ENCODE data around the gene ARMC6.

ARMC6 gene

DNA sequence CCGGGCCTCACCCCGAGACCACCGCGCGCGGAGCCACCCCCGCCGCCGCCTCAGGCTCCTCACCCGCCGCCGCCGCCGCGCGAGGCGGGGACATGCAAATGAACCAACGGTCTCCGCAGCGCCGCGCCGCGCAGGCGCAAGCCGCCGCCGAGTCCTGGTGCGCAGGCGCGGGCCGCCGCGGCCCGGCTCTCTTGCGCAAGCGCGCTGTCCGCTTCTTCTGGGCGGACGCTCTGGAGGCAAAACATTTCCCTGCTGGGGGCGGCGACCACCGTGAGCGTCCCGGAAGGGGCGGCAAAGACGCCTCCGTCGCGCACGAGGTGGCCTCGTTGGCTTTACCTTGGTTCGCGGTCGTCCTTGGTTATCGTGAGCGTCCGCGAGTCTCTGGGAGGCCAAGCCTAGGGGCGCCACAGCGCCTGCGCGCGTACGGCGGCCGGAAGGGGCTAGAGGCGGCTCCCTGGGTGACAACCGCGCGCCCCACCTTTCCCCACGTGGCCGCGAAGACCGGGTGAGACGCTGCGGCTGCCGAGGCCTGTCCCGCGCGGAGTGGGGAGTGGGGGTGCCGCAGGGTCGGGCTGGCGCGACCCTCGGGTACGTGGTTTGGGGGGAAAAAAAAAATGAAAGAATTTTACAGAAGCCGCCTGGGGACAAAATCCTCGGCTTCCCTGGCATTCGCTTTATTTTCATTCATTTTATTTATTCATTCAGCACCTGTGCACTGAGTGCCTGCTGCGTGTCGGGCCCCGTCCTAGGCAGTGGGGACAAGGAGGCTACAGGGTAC, at the start of gene ARMC6, which contains the start of gene SUGP2:
Gene ARMC6 (plus strand): TSS at position 178 of the 778 bp plus-strand sequence. CDS start 607 bp downstream, outside the sequence.
Gene SUGP2 (minus strand): TSS at position 92 of the 778 bp plus-strand sequence. CDS start 2,446 bp downstream, outside the sequence.
- DNase-seq (ENCODE audit: extremely low spot score, insufficient read length, low read depth): peak; percentile 97
- peak; percentile 76 for FAIRE-seq

DNA sequence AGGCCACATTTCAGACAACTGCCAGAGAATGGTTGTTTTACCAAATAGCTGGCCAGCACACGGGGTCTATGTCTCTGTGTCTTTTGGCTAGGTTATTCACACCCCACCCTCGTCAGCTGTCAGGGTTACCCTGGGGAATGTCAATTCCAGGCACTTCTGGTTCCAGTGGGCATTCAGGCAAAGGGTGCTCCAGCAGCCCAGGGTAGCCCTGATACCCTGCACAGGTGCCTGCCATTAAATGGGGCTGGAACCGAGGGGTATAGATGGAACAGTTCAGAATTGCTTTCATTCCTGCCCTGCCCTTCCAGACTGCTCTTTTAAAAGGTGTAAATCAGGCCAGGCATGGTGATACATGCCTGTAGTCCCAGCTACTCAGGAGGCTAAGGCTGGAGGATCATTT, 49.2 kb upstream of the ARMC6 start:
- no peak for FAIRE-seq

DNA sequence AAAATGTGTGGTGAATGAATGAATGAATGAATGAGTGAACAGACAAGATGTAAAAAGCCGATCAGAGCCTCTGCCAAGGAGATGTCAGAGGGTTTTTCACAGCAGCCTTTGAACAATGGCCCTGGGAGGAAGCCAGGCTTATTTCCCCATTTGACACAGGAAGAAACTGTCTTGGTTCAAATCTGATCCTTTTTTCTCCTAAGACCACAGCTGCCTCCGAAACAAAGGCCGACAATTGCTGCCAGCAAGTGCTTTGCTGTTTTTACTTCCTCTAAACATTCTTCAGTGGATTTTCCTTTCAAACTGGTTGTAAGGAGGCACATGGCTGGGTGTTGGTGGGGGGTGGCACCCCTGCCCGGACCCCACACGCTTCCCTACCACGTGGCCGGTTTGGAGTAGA, 48.1 kb upstream of the ARMC6 start:
- FAIRE-seq (no peak), DNase-seq (ENCODE audit: extremely low spot score, insufficient read length, low read depth) (no peak)

More for the DNA sequence above, 49.2 kb upstream of the ARMC6 start:
- DNase-seq (ENCODE audit: extremely low spot score, insufficient read length, low read depth): no peak

DNA sequence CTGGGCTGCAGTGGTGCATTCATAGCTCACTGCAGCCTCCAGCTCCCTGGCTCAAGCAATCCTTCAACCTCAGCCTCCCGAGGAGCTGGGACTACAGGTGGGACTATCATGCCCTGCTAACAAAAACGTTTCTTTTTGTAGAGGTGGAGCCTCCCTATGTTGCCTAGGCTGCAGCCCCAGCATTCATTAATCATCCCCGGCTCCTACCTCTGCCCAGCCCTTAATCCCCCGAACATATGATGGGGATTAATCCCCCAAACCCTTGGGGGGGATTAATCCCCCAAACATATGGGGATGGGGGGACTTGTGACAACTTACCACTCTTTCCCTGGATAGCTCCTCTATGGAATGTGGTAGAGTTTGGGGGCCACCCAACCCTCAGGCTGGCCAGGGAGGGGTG, 45.9 kb upstream of the ARMC6 start:
- FAIRE-seq (no peak), DNase-seq (ENCODE audit: extremely low spot score, insufficient read length, low read depth) (no peak)

DNA sequence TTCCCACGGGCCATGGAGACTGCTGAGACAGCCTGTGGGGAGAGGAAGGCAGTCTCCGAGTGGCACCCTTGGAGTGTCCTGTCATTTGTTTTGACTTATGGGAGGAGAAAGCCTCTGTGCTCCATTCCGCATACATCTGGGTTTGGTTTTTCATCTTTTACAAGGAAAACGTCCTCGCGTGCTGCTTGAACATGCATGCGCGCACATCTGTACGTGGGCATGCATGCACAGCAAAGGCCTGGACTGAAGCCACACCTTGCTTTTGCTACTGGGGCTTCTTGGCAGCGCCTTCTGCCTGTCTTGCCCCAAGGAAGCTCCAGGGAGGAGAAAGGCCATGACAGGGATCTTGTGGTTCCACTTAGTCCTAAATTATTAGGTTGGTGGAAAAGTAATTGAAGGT, 44.1 kb upstream of the ARMC6 start:
- no peak for FAIRE-seq
- no peak for DNase-seq (ENCODE audit: extremely low spot score, insufficient read length, low read depth)

DNA sequence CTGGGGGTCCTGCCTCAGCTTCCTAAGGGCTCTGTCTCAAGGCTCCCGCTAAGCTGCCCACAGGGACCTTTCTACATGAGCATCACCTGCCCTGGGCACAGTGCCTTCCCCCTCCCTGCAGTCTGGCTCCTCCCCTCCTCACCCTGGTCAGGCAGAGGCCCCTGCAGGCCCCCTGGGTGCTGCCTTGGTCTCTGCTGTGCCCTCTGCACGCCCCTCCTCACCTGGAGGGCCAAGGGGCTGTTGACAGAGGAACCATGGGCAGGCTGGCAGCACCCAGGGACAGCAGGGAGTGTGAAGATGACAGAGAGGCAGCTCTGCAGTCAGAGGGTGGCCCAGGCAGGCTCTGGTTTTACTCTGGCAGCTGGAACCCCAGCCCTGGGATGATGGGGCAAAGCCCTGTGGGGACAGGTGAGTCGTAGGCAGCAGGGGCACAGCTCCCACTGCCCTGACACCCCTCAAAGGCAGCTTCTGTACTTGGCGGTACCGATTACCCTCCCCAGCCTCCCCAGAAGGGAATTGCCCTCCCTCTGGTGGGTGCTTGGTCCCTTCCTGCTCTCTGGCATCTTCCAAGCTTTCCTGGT, 43.2 kb upstream of the ARMC6 start:
- no peak for FAIRE-seq
- DNase-seq (ENCODE audit: extremely low spot score, insufficient read length, low read depth): no peak

DNA sequence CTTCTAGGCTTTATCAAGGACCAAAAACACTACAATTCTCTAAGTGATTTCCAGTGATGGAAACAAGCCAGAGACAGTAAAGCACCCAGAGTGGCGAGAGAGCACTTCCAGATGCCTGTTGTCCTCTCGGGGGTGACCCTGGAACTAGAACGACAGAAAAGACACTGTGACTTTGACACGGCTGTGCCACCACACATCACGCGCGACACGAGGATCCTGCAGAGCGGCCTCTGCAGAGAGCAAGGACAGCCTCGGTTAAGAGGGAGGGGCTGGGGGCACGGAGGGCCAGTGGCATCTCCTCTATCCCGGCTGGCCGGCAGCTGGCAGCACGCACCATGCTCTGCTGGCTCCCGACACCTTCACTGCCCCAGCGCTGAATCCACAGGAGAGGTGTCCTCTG, 42.4 kb upstream of the ARMC6 start:
- FAIRE-seq (no peak), DNase-seq (ENCODE audit: extremely low spot score, insufficient read length, low read depth) (no peak)

DNA sequence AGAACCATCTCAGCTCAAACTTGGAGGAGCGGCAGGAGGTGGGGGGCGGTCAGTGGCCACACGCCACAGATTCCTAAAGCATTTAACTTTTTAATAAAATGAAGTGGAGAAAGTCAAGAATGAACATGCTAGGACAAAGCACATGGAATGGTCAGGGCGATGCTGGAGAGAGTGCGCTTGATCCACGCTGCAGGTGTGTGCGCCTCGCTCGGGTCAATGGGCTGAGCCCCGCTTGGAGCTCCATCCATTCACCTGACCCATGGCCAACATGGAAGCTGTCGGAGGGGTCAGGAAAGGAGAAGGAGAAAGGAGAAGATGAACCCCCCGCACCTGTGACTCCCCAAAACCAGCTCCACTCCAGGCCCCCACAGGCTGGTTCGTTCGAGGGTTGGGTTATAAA, 41.9 kb upstream of the ARMC6 start:
- DNase-seq (ENCODE audit: extremely low spot score, insufficient read length, low read depth): no peak
- FAIRE-seq: no peak

DNA sequence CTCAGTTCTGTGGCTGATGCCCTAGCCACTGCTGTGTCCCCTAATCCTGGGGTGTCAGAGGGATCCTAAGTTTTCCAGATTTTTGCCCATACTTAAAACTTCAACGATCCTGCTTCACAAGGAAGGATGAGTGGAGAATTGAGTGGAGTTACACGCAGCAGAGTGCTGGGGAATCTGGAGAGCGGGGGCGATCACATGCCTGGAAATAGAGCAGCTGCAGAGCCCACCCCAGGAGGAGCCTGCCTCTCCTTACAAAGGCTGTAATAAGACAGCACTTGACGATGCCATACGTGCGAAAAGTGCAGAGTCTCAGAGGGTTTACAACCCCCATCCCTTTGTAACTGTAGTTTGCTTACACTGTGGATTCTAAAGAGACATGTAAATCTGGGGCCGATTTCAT, 40.7 kb upstream of the ARMC6 start:
- DNase-seq (ENCODE audit: extremely low spot score, insufficient read length, low read depth): no peak
- FAIRE-seq: no peak

DNA sequence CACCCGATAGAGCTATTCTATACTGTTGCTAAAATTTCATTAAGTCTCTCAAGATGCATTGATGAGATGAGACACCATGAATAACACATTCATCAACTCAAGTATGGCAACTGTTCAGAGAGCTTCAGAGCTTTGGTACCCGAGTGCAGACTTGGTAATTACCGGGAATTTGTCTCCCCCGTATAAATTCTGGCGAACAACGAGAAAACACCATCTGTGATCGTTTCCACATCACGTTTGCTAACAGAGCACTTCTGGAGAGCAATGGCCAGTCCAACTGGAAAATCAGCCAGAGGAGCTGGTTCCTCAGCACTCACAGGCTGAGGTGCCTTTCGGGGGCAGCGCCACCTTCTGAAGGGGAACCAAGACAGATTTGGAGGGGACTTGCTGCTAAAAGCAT, 40.3 kb upstream of the ARMC6 start:
- DNase-seq (ENCODE audit: extremely low spot score, insufficient read length, low read depth) (no peak), FAIRE-seq (no peak)

DNA sequence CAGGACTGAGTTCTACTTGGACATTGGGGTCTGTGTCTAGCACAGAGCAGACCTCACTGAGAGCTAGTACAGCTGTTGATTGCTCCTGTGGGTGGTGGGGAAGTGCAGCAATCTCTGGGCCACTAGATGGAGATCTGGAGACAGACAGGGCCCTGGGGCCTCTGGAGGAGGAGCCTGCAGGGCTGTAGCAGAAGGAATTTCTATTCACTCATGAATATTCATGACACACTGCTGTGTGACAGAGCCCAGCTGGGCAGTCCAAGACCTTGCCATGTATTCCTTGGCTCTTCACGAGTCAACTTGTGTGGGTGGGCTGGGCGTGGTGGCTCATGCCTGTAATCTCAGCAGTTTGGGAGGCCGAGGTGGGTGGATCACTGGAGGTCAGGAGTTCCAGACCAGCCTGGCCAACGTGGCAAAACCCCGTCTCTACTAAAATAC, 37.6 kb upstream of the ARMC6 start:
- DNase-seq (ENCODE audit: extremely low spot score, insufficient read length, low read depth): peak; percentile 30
- FAIRE-seq: peak; percentile 56

DNA sequence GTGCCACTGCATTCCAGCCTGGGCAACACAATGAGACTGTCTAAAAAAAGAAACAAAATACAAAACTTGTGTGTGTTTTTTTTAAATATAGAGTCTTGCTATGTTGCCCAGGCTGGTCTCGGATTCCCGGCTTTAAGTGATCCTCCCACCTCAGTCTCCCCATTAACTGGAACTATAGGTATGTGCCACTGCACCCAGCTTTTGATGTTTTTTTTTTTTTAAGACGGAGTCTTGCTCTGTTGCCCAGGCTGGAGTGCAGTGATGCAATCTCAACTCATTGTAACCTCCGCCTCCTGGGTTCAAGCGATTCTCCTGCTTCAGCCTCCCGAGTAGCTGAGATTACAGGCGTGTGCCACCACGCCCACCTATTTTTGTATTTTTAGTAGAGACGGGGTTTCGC, 37.1 kb upstream of the ARMC6 start:
- no peak for DNase-seq (ENCODE audit: extremely low spot score, insufficient read length, low read depth)

DNA sequence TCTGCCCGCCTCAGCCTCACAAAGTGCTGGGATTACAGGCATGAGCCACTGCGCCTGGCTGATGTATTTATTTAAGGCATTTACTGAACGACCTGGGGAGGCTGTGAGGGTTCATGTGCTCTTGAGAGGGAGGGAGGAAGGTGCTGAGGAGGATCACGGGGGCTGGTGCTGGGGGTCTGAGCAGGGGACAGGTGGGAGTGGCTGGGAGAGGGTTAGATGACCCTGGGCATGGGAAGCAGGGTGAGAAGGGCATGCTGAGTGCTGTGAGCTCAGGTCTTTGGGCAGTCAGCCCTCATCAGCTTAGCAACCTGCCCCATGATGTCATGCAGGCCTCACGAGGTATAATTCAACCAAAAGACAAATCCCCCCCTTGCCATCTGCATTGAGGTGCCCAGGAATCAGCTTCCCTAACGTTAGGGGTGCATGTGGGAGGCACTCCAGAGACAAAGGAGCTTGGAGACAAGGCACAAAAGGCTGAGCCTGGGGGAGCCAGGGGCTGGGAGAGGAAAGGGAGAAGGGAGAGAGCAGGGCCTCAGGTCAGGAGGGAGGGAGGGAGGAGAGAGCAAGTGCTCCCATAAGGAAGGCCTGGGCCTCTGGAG, 36.5 kb upstream of the ARMC6 start:
- FAIRE-seq: no peak
- DNase-seq (ENCODE audit: extremely low spot score, insufficient read length, low read depth): no peak

More for the DNA sequence above, 37.1 kb upstream of the ARMC6 start:
- no peak for FAIRE-seq

DNA sequence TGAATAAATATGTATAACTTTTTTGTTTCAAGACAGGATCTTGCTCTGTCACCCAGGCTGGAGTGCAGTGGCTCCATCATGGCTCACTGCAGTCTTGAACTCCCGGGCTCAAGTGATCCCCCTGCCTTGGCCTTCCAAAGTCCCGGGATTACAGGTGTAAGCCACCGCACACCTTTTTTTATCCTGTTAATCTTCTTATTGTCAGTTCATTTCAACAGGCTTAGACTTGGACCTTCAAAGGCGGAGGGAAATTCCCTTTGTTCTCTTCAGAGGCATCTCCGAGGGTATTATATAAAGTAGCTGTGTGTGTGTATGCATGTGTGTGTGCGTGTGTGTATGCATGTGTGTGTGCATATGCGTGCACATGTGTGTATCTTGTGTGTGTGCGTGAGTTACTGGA, 35.1 kb upstream of the ARMC6 start:
- no peak for DNase-seq (ENCODE audit: extremely low spot score, insufficient read length, low read depth)
- no peak for FAIRE-seq

DNA sequence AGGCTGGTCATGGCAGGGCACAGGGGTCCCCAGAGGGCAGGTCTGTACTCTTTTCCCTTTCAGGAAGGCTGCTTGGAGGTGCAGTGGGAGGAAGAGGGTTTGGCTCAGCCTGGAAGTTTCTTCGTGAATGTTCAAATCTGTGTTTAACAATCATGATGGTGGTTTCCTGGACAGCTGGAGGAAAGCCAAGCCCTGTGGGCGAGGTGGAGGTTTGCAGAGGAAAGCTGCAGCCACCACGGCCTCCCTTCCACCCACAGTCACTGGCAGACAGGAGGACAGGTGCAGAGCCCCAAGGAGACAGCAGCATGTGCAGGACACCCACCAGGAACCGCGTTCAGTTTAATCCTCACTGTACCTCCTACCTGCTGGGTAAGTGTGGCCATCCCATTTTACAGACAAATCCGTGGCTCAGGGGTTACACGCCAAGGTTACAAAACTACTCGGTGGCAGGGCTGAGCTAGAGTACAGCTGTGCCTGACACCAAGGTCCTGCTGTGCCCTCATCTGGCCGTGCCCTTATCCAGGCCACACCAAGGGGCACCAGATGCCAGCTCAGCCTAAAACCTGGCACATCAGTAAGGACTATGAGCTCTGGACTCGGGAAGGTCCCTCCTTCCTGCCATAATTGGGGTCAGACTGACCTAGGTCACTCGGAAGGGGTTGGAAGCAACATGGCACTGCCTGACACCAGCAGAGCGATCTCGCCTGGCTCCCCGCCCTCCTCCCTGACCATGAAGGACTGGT, 34.2 kb upstream of the ARMC6 start:
- no peak for DNase-seq (ENCODE audit: extremely low spot score, insufficient read length, low read depth)
- FAIRE-seq: no peak

DNA sequence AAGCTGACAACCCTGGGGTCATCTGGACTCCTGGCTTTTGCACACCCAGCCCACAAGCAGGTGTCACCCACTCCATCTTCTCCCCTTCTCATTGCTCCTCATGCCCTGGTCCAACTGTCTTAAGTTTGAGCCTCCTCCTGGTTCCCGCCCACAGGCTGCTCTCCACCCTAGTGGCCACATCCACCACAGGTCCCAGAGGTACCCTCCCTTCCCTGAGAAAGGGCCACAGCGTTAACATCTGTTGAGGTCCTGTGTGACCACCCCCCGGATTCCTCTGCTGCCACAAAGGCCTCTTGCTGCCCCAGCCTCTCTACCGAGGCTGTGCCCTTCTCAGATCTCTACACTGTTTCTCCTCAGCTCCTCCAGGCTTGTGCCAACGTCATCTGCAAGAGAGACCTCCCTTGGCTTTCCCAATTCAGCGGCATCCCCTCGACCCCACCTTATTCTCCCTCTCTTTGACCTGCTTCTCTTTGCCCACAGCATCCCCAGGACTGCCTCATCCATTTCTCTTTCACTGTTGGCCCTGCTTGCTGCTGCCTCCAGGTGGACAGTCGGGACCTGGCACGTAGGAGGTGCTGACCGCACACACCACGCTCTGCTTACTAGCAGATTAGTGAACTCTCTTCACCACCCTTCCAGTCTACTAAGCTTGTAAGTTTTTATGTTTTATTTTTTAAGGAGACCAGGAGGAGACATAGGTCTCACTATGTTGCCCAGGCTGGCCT, 33.3 kb upstream of the ARMC6 start:
- FAIRE-seq (no peak), DNase-seq (ENCODE audit: extremely low spot score, insufficient read length, low read depth) (no peak)

DNA sequence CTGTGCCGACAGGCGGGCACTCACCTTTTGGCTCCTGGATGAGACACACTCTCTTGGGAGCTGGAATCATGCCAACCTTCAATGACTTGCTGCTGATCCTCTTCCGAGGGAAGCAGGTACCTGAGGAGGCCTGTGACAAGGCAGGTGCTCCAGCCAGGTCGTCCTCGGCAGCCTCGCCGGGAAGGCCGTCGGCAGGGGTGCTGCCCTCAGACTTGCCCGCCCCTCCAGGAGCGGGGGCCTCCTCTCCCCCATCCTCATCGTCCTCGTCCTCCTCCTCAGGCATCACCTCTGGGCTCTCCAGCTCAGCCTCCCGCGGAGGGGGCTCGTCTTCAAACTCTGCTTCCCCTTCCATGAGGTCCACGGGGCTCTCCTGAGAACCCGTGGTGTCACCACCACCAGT, 29.3 kb upstream of the ARMC6 start:
- no peak for DNase-seq (ENCODE audit: extremely low spot score, insufficient read length, low read depth)

DNA sequence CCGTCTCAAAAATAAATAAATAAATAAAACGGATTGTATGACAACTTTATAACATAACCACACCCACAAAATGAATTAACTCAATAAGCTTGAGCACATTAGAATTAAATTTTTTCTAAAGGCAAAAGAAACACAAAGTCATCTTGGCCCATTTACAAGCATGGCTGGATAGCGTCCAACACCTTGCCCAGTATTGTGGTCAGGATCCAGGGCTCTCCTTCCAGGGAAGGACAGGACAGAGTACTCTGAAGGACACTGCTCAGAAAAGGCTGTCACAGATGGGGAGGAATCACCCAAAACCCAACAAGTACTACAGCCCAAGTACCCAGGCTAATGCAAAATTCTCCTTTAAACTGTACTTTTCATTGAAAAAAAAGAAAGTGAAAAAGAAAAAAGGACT, 27.2 kb upstream of the ARMC6 start:
- no peak for DNase-seq (ENCODE audit: extremely low spot score, insufficient read length, low read depth)
- FAIRE-seq: no peak

More for the DNA sequence above, 29.3 kb upstream of the ARMC6 start:
- FAIRE-seq: no peak

DNA sequence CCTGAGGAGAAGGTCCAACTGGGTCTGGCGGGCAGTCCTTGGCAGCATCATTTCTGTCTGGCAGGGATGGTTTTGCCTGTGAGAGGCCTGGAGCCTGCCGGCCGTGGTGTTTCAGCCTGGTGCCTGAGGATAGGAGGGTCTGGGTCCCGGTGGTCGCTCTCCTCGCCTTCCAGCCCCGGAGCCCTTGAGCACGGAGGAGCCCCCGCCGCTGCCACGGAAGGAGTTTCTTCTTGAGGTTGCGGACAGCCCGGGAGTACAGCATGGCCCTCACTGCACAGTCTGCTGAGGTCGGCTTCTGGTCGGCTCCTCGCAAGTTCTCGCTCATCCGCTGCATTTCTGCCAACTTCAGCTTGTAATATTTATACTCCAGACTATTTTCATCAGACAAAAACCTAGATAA, 23.5 kb upstream of the ARMC6 start:
- DNase-seq (ENCODE audit: extremely low spot score, insufficient read length, low read depth) (no peak), FAIRE-seq (no peak)

DNA sequence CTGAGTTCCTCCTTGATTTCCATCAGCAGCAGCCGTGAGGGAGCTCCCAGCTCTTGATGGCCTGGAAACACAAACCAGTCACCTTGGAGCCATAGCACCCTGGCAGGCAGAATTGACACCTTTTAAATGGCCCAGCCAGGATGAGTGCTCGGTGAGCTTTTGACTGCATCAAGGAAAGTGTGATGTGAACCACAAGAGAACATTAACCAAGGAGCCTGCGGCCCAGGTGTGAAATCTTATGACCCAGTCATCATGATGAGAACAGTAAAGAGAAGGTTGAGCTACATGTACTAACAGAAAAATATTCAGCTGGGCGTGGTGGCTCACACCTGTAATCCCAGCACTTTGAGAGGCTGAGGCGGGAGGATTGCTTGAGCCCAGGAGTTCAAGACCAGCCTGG, 22.9 kb upstream of the ARMC6 start:
- DNase-seq (ENCODE audit: extremely low spot score, insufficient read length, low read depth): no peak
- FAIRE-seq: no peak
